ENCODE results near the gene HECA. TPM values are rescaled to one million over a fixed set of nuclear protein-coding genes. Genes with fewer than 3 reads are reported as not detected.

HECA gene, protein sequence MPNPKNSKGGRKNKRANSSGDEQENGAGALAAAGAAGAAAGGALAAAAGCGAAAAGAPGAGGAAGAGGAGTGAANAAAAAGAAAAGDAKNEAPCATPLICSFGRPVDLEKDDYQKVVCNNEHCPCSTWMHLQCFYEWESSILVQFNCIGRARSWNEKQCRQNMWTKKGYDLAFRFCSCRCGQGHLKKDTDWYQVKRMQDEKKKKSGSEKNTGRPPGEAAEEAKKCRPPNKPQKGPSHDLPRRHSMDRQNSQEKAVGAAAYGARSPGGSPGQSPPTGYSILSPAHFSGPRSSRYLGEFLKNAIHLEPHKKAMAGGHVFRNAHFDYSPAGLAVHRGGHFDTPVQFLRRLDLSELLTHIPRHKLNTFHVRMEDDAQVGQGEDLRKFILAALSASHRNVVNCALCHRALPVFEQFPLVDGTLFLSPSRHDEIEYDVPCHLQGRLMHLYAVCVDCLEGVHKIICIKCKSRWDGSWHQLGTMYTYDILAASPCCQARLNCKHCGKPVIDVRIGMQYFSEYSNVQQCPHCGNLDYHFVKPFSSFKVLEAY
- 10 to 100 TPM; 51.6 to 63.4 TPM for total RNA-seq

DNA sequence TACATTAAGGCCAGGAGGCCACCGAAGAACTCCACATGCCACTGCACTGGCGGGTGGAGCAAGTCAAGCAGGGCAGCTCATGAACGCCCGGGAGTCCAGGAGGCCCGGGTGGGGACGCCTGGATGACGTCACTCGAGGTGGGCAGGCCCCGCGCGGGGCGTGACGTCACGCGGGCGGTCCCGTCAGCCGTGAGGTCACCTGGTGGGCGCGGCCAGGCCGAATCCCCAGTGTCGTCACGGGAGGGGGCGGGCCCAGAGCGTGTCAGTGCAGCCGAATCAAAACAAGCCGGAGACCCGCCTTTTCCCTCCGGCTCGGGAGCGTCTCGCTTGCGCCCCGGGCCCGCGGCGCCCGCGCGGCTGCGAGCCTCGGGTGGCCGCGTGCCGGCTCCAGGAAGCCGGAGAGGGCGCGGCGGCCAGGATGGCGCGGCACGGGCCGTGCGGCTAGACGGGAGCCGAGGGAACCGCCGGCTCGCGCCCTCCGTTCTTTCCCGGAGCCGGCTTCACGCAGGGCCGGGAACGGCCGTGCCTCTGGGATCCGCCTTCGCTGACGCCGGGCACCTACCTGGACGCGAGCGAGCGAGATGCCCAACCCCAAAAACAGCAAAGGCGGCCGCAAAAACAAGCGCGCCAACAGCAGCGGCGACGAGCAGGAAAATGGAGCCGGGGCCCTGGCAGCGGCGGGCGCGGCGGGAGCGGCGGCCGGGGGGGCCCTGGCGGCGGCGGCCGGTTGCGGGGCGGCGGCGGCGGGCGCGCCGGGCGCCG, at the start of gene HECA:
TSS of gene HECA (plus strand) at position 264 of the 761 bp plus-strand sequence. CDS start at position 581, 317 bp downstream.
- ATAC-seq (peak; percentile 70), DNase-seq (peak; percentile 100)
- Mint-ChIP-seq H3K9me3 (ENCODE audit: low read depth) (no peaks in the 10 kb centered on the region), H3K4me3 (peak within 1 kb of the TSS; percentile 93), H3K4me1 (peaks cover 49% of the 10 kb centered on the region), H3K27me3 (no peaks in the 10 kb centered on the region), H3K27ac (peak within 1 kb of the TSS; percentile 98), H3K36me3 (ENCODE audit: low read depth) (peaks cover 30% of the 10 kb centered on the region)
- ChIA-PET POLR2A (interaction anchor here (0.6 to 1.1 kb wide), 3 partner anchors 9 to 18 kb away, joined by 3 to 6 read pairs (median 3); no protein-coding TSS in a partner anchor), CTCF (interaction anchor here (1.0 kb wide), 1 partner anchor 16 kb away, joined by 3 read pairs; no protein-coding TSS in a partner anchor)
- intact Hi-C loops (cut with DNase I, micrococcal nuclease) = loop anchor here (1.0 to 5.0 kb wide), 4 partner anchors 10 to 363 kb away; partner anchors contain the start of genes CCDC28A (in 1 of the 2), CITED2 (in 1 of the 2) and REPS1 (in 1 of the 2)

DNA sequence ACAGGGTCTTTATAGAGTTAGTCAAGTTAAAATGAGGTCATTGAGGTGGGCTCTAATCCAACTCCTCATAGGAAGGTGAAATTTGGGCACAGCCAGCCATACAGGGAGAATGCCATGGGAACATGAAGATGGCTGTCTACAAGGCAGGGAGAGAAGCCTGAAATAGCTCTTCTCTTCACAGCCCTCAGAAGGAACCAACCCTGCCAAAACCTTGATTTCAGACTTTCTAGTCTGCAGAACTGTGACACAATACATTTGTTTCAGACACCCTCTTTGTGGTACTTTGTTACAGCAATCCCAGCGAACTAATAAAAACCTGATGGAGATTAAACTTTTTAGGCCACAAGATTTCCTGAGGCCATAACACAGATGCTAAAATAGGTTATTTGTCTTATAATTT, 43.1 kb upstream of the HECA start:
- no peak for DNase-seq
- ChIA-PET CTCF (interaction anchor here (1.0 kb wide), 1 partner anchor 61 kb away, joined by 4 read pairs; no protein-coding TSS in a partner anchor), POLR2A (no interaction called here)
- H3K27me3 Mint-ChIP-seq = no peaks in the 10 kb centered on the region
- no peak overlapping the region for H3K27ac Mint-ChIP-seq
- H3K4me3 Mint-ChIP-seq = no peak overlapping the region
- H3K36me3 Mint-ChIP-seq (ENCODE audit: low read depth) = no peaks in the 10 kb centered on the region
- peaks cover 9% of the 10 kb centered on the region for H3K9me3 Mint-ChIP-seq (ENCODE audit: low read depth)
- peaks cover 2% of the 10 kb centered on the region for H3K4me1 Mint-ChIP-seq
- intact Hi-C loops (cut with DNase I, micrococcal nuclease) = no loop called here
- ATAC-seq = no peak

DNA sequence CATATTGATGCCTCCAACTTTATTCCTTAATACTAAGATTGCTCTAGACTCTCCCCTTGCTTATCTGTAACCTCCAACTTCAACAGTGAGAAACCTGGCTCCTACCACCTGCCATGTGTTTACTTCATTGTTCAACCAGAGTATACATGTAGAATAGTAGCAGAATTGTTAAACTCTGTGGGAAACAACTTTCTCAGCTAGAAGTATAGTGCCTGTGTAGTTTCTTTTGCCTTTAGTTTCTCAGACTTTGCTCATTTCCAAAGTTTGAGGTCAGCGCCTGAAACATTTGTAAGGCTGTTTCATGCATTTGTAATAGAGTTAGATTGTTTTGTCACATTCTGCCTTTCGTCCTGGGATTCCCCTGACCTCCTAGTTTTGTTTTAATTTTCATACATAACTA, 34.9 kb upstream of the HECA start:
- CTCF ChIA-PET = no interaction called here
- peaks cover 26% of the 10 kb centered on the region for H3K4me1 Mint-ChIP-seq
- POLR2A ChIA-PET = interaction anchor here (0.9 kb wide), 1 partner anchor 14 kb away, joined by 3 read pairs; no protein-coding TSS in a partner anchor
- peaks cover 2% of the 10 kb centered on the region for H3K9me3 Mint-ChIP-seq (ENCODE audit: low read depth)
- peak; percentile 98 for ATAC-seq
- H3K36me3 Mint-ChIP-seq (ENCODE audit: low read depth) = no peaks in the 10 kb centered on the region
- H3K27ac Mint-ChIP-seq = peak overlapping the region; percentile 67
- intact Hi-C loops (cut with DNase I, micrococcal nuclease) = loop anchor here in 1 of 2 experiments (2.0 kb wide), 2 partner anchors 71 to 111 kb away; partner anchors contain the start of genes ABRACL and REPS1
- DNase-seq = peak; percentile 44
- peaks cover 3% of the 10 kb centered on the region for H3K27me3 Mint-ChIP-seq
- no peak overlapping the region for H3K4me3 Mint-ChIP-seq

DNA sequence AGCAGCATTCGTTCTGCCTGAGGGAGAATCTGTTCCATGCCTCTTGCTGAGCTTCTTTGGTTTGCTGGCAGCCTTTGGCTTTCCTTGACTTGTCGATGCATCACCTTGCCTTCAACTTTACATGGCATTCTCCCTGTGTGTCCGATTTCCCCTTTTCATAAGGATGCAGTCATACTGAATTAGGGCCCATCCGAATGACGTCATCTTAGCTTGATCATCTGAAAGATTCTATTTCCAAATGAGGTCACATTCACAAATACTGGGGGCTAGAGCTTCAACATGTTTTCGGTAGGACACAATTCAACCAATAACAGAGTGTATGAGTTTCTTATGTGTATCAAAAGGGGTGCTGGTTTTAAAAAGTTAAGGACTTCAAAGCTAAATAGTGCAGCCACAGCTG, 27.8 kb upstream of the HECA start:
- H3K9me3 Mint-ChIP-seq (ENCODE audit: low read depth) = peaks cover 4% of the 10 kb centered on the region
- no peak overlapping the region for H3K27ac Mint-ChIP-seq
- H3K4me3 Mint-ChIP-seq = no peak overlapping the region
- DNase-seq (no peak), ATAC-seq (no peak)
- H3K4me1 Mint-ChIP-seq = peaks cover 27% of the 10 kb centered on the region
- ChIA-PET POLR2A (no interaction called here), CTCF (interaction anchor here (0.8 to 1.6 kb wide), 6 partner anchors 11 to 264 kb away, joined by 3 to 6 read pairs (median 3); no protein-coding TSS in a partner anchor)
- no peaks in the 10 kb centered on the region for H3K36me3 Mint-ChIP-seq (ENCODE audit: low read depth)
- intact Hi-C loops (cut with DNase I, micrococcal nuclease) = no loop called here
- no peaks in the 10 kb centered on the region for H3K27me3 Mint-ChIP-seq

DNA sequence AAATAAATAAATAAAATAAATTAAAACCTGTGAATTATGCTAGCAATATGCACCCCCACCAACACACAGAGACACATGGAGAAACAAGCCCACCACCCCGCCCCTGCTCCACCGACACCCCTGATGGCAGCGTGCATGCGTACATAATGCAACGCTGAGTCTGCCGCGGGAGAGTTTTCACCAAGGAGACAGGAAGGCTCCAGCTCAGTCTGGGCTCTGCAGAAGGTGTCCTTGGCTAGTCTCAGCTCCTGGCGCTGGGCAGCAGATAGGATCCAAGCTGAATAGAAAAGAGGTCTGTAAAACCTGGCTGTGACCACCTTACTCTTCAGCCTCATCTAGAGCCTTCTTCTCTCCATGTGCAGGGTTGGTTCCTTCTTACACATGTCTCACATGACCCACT, 26.5 kb upstream of the HECA start:
- ATAC-seq (no peak), DNase-seq (no peak)
- intact Hi-C loops (cut with DNase I, micrococcal nuclease) = no loop called here
- CTCF ChIA-PET = interaction anchor here (0.6 to 0.7 kb wide), 2 partner anchors 61 to 755 kb away, joined by 3 read pairs; no protein-coding TSS in a partner anchor
- Mint-ChIP-seq H3K9me3 (ENCODE audit: low read depth) (peaks cover 4% of the 10 kb centered on the region), H3K4me1 (peaks cover 39% of the 10 kb centered on the region), H3K4me3 (no peak overlapping the region), H3K27me3 (no peaks in the 10 kb centered on the region), H3K27ac (no peak overlapping the region), H3K36me3 (ENCODE audit: low read depth) (no peaks in the 10 kb centered on the region)
- POLR2A ChIA-PET = no interaction called here

DNA sequence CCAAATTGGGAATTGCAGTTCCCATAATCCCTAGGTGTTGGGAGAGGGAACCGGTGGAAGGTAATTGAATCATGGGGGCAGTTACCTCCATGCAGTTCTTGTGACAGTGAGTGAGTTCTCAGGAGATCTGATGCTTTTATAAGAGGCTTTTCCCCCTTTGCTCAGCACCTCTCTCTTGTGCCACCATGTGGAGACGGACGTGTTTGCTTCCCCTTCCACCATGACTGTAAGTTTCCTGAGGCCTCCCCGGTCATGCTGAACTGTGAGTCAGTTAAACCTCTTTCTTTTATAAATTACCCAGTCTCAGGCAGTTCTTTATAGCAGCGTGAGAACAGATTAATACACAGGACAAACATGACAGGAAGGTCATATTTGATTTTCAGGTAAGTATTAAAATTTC, 25.3 kb upstream of the HECA start:
- Mint-ChIP-seq H3K27ac (peak overlapping the region; percentile 11), H3K4me3 (no peak overlapping the region), H3K27me3 (no peaks in the 10 kb centered on the region), H3K36me3 (ENCODE audit: low read depth) (no peaks in the 10 kb centered on the region), H3K4me1 (peaks cover 48% of the 10 kb centered on the region), H3K9me3 (ENCODE audit: low read depth) (peaks cover 2% of the 10 kb centered on the region)
- peak; percentile 74 for DNase-seq
- ATAC-seq = peak; percentile 62
- CTCF ChIA-PET = interaction anchor here (0.9 to 2.2 kb wide), 3 partner anchors 8 to 260 kb away, joined by 3 to 8 read pairs (median 5); no protein-coding TSS in a partner anchor
- intact Hi-C loops (cut with DNase I, micrococcal nuclease) = no loop called here
- POLR2A ChIA-PET = no interaction called here

DNA sequence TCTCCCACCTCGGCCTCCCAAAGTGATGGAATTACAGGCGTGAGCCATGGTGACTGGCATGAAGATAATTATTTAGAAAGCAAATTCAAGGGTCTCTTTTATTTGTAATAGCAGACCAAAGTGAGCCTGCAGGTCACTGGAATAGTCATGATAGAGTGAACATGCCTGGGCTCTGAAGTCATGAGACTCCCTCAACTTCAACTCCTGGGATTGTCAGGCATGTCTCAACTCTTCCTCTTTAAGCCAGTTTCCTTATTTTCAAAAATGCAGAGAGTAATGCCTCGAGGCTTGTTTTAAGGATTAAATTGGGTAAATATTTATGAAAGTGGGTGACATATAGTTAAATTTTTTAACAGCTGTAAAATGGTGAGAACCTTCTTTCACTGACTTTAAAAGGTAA, 22.7 kb upstream of the HECA start:
- Mint-ChIP-seq H3K27ac (no peak overlapping the region), H3K4me3 (no peak overlapping the region), H3K36me3 (ENCODE audit: low read depth) (no peaks in the 10 kb centered on the region), H3K9me3 (ENCODE audit: low read depth) (peaks cover 2% of the 10 kb centered on the region), H3K27me3 (no peaks in the 10 kb centered on the region), H3K4me1 (peaks cover 69% of the 10 kb centered on the region)
- ChIA-PET POLR2A (interaction anchor here (0.6 kb wide), 1 partner anchor 12 kb away, joined by 4 read pairs; no protein-coding TSS in a partner anchor), CTCF (interaction anchor here (0.8 to 2.0 kb wide), 6 partner anchors 13 to 252 kb away, joined by 3 to 8 read pairs (median 4); no protein-coding TSS in a partner anchor)
- ATAC-seq (no peak), DNase-seq (no peak)
- intact Hi-C loops (cut with DNase I, micrococcal nuclease) = loop anchor here (5.0 kb wide), 3 partner anchors 80 to 295 kb away; partner anchors contain the start of gene ABRACL (in 1 of the 2)

DNA sequence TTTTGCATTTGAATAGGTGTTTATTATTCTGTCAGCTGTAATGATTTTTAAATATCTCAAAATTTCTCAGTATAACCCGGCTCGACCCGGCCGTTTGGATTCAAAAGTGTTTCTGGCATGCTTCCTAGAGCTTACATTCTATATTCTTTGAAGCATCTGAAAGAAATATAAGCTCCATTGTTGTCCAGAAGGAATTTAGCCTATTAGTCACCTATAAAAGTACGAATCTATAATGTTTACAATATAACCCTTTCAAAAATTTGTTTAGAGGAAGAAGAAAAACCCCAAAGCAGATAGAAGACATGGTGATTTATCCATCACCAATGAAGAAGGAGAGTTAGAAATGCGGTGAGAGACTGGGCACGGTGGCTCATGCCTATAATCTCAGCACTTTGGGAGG, 22.3 kb upstream of the HECA start:
- H3K4me1 Mint-ChIP-seq = peaks cover 73% of the 10 kb centered on the region

DNA sequence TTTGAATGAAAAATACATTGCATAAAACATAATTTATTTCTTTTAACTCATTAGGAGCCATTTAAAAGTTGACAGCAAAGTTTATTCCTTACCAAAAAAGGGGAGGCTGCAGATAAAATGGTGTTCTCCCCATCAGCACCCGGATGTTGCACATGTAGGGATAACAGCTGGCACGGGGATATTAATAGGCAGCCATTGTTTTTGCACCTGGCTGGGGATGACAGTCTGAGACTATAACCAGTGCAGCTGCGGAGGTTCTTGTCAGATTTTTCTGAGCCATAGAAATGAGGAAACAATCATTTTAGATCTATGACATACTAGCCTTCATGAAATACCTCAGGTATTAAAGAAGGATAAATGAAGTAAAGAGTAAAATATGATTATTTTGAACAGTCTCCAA, 20.1 kb upstream of the HECA start:
- ATAC-seq (no peak), DNase-seq (no peak)
- H3K27me3 Mint-ChIP-seq = no peaks in the 10 kb centered on the region
- H3K9me3 Mint-ChIP-seq (ENCODE audit: low read depth) = peaks cover 6% of the 10 kb centered on the region
- peaks cover 71% of the 10 kb centered on the region for H3K4me1 Mint-ChIP-seq
- ChIA-PET POLR2A (interaction anchor here (1.7 kb wide), 1 partner anchor 260 kb away, joined by 5 read pairs; the partner anchor contains the start of gene CITED2), CTCF (interaction anchor here (1.3 to 1.7 kb wide), 3 partner anchors 9 to 250 kb away, joined by 3 to 12 read pairs (median 3); no protein-coding TSS in a partner anchor)
- H3K36me3 Mint-ChIP-seq (ENCODE audit: low read depth) = peaks cover 4% of the 10 kb centered on the region
- no peak overlapping the region for H3K27ac Mint-ChIP-seq
- H3K4me3 Mint-ChIP-seq = no peak overlapping the region
- intact Hi-C loops (cut with DNase I, micrococcal nuclease) = loop anchor here (5.0 kb wide), 3 partner anchors 82 to 297 kb away; partner anchors contain the start of gene ABRACL (in 1 of the 2)

More for the DNA sequence above, 22.3 kb upstream of the HECA start:
- no peaks in the 10 kb centered on the region for H3K27me3 Mint-ChIP-seq
- ATAC-seq = no peak
- ChIA-PET POLR2A (interaction anchor here (0.6 kb wide), 1 partner anchor 12 kb away, joined by 4 read pairs; no protein-coding TSS in a partner anchor), CTCF (interaction anchor here (0.8 to 2.0 kb wide), 6 partner anchors 12 to 223 kb away, joined by 3 to 8 read pairs (median 4); no protein-coding TSS in a partner anchor)
- intact Hi-C loops (cut with DNase I, micrococcal nuclease) = loop anchor here (5.0 kb wide), 3 partner anchors 80 to 295 kb away; partner anchors contain the start of gene ABRACL (in 1 of the 2)
- peaks cover 2% of the 10 kb centered on the region for H3K9me3 Mint-ChIP-seq (ENCODE audit: low read depth)
- H3K4me3 Mint-ChIP-seq = no peak overlapping the region
- peak overlapping the region; percentile 75 for H3K27ac Mint-ChIP-seq
- H3K36me3 Mint-ChIP-seq (ENCODE audit: low read depth) = no peaks in the 10 kb centered on the region
- no peak for DNase-seq

DNA sequence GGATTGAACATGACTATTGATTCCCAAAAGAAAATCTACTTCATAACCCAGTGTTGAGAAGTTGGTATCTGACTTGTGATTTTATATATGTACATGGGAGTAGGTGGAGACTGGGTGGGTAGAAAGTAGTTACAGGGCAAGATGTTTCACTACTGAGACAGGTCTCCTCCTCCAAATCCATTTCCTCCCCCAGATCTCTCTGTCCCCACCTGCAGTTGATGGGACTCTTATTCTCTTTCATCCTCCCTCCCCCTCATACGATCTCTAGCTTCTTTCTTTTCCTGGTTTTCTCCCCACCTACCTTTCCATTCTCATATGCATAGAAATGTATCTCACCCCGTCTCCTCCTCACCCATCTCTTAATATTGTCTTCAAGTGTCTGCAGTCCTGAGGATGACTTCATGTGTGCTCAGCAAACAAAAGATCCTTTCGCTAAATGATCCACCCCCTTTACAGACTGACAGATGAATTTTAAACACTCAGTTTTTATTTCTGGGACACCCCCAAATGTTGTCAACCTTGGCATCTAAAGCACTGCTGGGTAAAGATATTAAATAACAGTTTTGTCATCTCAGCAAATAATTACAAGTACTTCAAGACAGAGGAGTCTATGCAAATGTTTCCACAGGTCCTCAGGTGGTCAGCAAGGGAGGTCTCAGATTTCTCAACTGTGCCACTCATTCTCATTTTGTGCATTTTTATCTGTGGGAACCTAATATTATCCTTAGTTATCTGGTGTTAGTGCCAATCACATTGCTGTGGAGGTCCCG, 18.7 kb upstream of the HECA start:
- Mint-ChIP-seq H3K9me3 (ENCODE audit: low read depth) (peaks cover 13% of the 10 kb centered on the region), H3K4me1 (peaks cover 60% of the 10 kb centered on the region), H3K4me3 (peak overlapping the region; percentile 48), H3K36me3 (ENCODE audit: low read depth) (peaks cover 9% of the 10 kb centered on the region), H3K27me3 (no peaks in the 10 kb centered on the region), H3K27ac (peak overlapping the region; percentile 79)
- ATAC-seq (peak; percentile 82), DNase-seq (peak; percentile 18)
- intact Hi-C loops (cut with DNase I, micrococcal nuclease) = no loop called here
- ChIA-PET POLR2A (no interaction called here), CTCF (interaction anchor here (1.6 to 2.3 kb wide), 3 partner anchors 9 to 248 kb away, joined by 4 to 8 read pairs (median 5); no protein-coding TSS in a partner anchor)

Data from activated CD4-positive, alpha-beta T cell treated with anti-CD3 and anti-CD28 coated beads for 36 hours (primary cell).